DMS153 (cell line): Measurements from ENCODE around the gene WLS.
"Not testable (repeated sequence)": the region's sequence is repeated elsewhere in the genome, so short reads cannot be mapped to it uniquely, and the experiment has no call there.

Experiments
- DNase-seq: peaks from one replicate; lab custom pipeline; 2025; lab: John Stamatoyannopoulos, UW

WLS gene

GRCh38 chr1:68232289-68233148 is at the start of gene WLS:
Gene WLS (minus strand): TSS chr1:68232523. CDS start chr1:68232299, 224 bp downstream.
- DNase-seq, result no peak

DNA sequence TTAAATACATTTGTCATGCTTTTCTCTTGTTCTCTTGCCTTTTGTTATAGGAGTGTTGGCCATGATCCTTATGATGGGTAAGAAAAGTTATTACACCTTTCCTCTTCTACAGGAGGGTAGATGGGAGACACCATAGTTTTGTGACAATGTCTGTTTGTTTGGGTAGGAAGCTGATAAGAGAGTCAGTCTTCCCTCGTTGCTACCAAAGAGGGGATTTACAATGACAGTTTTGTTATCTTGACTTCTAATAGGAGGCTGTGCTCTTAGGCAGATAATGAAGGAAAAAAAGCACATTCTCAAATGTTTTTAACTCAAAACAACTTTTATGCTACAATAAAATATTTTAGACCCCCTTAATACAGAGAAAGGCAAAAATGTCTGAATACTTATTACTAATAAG is 48.0 kb upstream of the WLS start:
- DNase-seq, result no peak

DNA sequence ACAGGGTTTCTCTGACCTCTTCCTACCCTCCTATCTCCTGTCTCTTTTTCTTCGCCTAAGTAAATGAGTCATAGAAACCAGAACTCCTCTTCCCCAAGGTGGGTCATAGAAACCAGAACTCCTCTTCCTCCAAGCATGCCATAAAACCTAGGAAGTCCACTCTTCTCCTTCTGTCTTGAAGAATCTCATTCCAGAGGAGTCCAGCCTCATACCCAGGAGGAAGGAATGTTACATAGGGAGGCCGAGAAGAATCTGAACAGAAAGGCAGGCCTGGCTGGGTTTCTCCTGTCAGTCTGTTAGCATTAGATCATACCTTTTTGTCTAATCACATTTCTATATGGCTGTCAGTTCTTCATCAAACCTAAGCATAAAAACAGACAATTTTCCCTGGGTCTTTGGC is 47.5 kb upstream of the WLS start:
- no peak for DNase-seq

- no peak for DNase-seq
Observed at GRCh38 chr1:68278221-68278620, 45.9 kb upstream of the WLS start.

GRCh38 chr1:68276448-68276847 is 44.1 kb upstream of the WLS start:
- no peak for DNase-seq

- no peak for DNase-seq
Observed at GRCh38 chr1:68273530-68273929, 41.2 kb upstream of the WLS start.

DNA sequence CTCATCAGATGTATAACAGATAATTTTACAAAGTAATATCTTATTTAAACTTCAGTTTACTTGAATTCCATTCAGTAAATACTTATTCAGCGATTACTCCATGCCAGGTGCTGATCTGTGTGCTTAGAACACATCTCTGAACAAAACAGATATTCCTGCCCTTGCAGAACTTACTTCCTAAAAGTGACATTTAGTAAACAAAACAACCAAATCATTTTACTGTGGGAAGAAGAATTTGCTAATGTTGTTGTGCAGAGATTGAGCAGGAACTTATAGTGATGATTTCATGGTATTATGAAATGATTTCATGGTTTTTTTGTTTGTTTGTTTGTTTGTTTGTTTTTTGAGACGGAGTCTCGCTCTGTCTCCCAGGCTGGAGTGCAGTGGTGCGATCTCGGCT is 39.3 kb upstream of the WLS start:
- no peak for DNase-seq

- no peak for DNase-seq
Observed at GRCh38 chr1:68270951-68271350, 38.6 kb upstream of the WLS start.

GRCh38 chr1:68269637-68270430 is 37.5 kb upstream of the WLS start:
- no peak for DNase-seq

DNA sequence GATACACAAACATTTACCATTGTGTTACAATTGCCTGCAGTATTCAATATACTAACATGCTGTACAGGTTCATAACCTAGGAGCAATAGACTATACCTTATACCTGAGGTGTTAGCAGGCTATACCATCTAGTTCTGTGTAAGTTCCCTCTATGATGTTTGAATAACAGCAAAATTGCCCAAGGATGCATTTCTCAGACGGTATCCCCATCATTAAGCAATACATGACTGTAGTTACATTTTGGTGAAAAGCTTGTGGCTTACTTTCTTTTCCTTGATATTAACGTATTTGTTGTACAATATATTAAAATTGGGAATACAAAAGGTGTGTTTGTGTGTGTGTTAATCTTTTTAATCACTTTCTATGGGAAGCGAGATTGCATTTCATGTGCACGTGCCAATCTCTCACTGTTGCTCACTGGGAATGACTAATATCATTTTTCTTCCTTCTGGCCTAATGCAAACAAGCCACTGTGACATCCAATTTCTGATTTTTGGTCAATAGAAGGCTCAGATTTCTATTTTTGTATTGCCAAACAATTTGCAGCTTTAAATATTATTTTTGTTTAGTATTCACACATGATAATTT is 36.7 kb upstream of the WLS start:
- no peak for DNase-seq

DNA sequence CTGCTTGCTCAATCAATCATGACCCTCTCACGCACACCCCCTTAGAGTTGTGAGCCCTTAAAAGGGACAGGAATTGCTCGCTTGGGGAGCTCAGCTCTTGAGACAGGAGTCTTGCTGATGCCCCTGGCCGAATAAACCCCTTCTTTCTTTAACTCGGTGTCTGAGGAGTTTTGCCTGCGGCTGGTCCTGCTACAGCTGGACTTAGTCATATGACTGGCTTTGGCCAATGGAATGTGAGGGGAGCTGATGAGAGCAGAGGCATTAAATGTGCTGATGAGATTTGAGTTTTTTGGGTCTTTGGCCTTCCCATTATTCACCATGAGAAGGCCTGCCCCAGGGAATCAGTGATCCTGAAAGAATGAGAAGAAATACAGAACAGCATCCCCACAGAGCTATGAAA is 24.5 kb upstream of the WLS start:
- DNase-seq, result not testable (repeated sequence)

DNA sequence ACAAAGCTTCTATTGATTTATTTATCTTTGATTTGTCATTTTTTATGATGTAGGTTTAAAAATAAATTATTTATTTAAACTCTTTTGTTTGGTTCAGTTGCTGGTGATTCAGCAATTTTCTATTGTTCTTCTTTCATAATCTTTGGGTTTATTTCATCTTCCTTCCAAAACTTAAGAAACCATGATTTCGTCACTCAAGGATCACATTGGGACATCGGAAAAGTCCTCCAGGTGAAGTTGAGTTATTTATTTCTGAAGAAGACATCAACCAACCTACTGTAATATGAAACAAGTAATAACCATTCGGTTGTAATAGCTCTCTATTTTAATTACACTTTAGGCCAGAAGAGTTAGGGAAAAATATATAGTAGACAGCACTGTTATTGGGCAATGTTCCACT is 23.0 kb upstream of the WLS start:
- no peak for DNase-seq

DNA sequence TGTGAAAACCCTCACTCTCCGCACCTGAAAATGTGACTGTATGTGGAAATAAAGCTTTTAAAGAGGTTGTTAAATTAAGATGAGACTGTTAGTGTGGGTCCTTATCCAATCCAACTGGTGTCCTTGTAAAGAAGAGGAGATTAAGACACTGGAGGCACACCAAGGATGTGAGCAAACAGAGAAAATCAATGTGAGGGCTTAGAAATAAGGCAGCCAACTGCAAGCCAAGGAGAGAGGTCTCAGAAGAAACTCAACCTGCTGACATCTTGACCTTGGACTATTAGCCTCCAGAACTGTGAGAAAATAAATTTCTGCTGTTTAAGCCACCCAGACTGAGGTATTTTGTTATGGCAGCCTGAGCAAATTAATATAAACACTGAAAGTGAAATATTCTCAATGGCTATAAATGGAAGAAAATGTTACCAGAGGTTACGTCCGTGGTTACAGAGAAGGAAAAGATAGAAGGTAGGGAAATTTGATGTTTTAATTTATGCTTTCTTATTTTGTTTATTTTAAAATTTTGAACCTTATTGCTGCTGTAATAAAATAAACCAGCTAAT is 22.4 kb upstream of the WLS start:
- no peak for DNase-seq

DNA sequence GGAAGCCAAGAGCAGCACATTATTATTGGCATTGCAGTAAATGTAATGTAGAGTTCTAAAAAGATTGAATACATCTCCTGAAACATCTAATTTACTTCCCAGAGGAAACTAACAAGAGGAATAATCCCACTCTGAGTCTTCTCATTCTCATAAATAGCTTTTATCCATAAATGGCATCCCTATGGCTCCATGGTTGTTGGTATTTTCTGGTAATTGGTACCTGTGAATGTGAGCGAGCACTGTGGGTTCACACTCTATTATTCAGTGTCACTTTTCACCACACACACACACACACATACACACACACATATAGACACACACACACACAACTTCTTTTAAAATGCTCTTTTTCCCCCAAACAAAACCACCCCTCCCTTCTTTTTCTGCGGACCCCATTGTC is 4.7 kb upstream of the WLS start:
- DNase-seq, result no peak

DNA sequence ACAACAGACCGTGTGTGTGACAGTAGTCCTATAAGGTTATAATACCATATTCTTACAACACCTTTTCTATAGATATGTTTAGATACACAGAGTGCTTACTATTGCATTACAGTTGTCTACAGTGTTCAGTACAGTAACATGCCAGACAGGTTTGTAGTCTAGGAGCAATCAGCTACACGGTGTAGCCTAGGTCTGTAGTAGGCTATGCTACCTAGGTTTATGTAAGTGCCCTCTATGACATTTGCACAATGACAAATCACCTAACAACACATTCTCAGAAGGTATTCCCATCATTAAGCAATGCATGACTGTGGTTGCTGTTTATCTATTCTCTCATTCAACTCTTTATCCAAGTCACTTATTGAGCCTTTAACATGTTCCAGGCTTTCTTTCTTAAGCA is 1.8 kb upstream of the WLS start:
- no peak for DNase-seq

DNA sequence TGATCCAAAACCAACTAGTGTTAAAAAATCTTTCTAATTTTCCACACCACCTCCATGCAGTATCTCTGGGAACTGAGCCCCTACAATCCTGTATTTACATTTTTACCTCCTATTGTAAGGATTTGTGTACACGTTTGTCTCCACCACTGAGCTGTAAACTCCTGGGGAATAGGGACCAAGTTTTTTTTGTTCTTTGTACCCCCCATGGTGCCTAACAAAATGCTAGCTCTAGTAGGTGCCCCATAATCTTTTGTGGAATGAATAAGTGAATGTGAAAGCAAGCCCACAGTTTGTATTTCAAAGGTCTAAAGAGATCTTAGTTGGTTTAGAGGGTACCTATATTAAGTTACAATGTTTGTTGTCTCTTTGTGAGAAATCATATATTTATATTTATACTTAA is 879 bp upstream of the WLS start:
- DNase-seq, result no peak

GRCh38 chr1:68231627-68232288 is 565 bp downstream of the WLS start:
- DNase-seq, result peak; percentile 14

DNA sequence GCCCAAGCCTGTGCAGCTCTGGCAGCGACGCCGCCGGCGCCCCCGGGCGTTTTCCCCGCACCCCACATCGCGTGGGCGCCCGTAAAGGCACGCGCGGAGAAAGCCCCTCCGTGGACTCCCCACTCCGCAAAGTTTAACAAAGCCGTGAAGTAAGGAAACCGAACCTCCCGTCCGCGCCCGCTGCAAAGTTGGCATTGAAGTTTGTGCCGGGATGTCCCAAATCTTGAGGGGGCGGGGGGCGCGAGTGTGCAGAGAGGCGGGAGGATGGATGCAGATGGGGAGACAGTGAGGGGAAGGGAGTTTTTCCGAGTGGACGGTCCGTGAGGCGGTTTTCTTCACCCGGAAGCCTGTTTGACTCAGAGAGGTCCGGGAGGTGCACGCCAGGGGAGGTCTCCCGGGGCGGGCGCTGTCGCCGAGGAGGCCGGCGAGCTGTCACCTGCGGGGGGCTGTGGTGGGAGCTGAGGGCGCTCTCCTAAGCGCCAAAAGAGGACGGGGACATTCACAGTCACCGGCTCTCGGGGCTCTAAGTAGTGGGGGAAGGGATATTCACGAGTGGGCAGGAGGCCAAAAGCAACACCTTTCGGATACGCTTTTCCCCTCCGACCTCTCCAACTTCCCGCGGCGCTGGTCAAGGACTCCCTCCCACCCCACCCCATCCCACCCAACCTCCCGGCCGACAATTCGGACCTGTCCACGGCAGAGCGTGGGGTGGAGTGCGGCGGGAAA is 1.3 kb downstream of the WLS start:
- DNase-seq, result no peak

DNA sequence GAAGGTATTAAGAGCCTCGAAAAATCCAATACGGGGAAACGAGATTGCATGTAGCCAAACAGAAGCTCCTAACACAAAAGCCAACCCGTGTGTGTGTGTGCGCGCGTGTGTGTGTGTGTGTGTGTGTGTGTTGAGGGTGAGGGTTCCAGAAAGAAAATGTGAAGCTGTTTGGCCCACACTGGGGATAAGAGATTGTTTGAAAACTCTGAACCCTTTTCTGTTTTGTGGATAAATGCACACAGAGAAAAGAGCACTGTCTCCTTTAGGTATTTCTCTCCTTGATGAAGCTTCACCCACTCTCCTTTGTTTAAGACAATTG is 1.9 kb downstream of the WLS start:
- no peak for DNase-seq

DNA sequence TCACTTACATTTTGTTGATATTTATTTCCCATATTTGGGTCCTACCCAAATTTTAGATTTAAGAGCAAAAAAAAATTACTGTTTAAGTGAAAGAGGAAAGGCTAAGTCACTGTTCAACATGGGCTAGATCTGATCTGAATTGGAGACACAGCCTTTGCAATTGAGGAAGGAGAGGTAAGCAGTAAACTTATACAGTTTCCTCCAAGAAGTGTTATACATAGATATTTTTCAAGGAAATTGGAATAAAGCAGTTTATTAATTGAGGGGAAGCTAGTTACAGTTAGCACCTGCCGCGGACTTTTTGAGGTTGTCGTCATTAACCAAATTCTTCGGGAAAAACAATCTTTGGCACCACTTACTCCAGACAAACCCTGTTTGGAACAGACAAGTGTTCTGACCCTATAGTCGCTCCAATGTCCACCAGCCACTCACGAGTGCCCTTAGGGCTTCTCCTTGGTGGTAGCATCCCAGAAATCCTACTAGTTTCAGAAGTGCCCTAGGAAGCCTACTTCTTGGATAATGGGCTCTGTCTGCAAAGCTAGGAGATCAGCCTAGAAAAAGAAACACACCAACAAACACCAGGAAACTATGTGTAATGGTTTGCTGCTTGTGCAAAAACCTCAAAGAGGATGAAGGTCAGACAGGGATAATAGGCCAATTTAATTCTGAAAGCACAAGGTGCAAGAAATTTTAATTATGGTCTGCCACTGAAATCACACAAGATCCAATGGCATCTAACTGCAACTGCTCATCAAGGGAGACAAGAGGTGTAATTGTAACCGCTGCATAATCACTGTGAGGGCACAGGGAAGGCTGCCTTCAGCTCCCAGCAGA is 2.5 kb downstream of the WLS start:
- no peak for DNase-seq

- DNase-seq, result no peak
Observed at GRCh38 chr1:68228851-68229250, 3.5 kb downstream of the WLS start.
